ENCODE results near the gene CAMK1D. TPM values are rescaled to one million over a fixed set of nuclear protein-coding genes. Genes with fewer than 3 reads are reported as not detected.

Gene CAMK1D
- total and polyA plus RNA-seq, 2 experiments from 2014 or later = 3.5 to 6.0 TPM

DNA sequence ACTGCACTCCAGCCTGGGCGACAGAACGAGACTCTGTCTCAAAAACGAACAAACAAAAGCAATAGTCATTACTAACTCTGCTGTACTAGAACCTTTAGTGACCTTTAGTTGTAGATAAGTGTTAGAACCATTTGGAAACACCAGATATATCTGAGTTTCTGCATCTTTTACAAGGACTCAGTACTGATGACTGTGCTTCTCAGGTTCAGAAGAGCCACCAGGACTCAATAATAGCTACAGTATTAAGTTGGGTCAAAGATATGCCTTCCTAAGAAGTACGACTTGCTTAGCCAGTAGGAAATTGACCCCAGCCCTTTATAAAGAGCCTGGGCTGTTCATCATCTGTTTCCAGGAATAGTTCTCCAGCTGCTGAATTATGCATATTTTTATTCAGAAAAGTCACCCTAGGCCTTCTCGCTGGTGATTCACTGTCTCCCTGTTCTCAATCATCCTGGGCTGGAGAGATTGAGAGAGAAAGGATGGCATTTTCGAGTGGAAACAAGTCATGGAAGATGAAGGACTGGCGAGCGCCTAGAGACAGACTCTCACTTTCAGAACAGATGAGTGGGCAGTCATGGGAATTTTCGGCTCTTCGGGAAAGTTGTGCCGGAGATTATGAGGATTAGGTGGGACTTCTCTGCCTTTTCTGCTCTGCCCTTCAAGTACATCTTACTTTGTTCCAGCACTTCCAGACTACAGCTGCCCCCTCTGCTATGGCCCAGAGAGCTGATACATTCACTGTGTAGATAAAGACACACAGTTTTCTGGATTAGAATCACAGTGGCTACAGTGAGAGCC is 336.1 kb downstream of the CAMK1D start:
- Histone ChIP-seq H3K4me3 (no peak overlapping the region), H3K9me3 (ENCODE audit: low read depth) (no peaks in the 10 kb centered on the region), H4K20me1 (ENCODE audit: insufficient read depth, poor library complexity, severe bottlenecking) (no peaks in the 10 kb centered on the region), H3K36me3 (replicated peaks; ENCODE audit: insufficient read depth, low read depth) (no peaks in the 10 kb centered on the region), H3K79me2 (no peaks in the 10 kb centered on the region), H3K9me2 (replicated peaks; ENCODE audit: insufficient read depth) (no peaks in the 10 kb centered on the region), H3K4me1 (ENCODE audit: insufficient read depth) (no peaks in the 10 kb centered on the region), H3K27me3 (no peaks in the 10 kb centered on the region), H3K4me2 (peak overlapping the region; percentile 12), H3K27ac (no peak overlapping the region), H2AFZ (no peak overlapping the region)
- 78% methylated on average over 11 of the region's 11 CpGs for WGBS (ENCODE audit: low lambda C conversion rate, missing lambda C conversion rate)
- TF ChIP-seq, protein P1, sequence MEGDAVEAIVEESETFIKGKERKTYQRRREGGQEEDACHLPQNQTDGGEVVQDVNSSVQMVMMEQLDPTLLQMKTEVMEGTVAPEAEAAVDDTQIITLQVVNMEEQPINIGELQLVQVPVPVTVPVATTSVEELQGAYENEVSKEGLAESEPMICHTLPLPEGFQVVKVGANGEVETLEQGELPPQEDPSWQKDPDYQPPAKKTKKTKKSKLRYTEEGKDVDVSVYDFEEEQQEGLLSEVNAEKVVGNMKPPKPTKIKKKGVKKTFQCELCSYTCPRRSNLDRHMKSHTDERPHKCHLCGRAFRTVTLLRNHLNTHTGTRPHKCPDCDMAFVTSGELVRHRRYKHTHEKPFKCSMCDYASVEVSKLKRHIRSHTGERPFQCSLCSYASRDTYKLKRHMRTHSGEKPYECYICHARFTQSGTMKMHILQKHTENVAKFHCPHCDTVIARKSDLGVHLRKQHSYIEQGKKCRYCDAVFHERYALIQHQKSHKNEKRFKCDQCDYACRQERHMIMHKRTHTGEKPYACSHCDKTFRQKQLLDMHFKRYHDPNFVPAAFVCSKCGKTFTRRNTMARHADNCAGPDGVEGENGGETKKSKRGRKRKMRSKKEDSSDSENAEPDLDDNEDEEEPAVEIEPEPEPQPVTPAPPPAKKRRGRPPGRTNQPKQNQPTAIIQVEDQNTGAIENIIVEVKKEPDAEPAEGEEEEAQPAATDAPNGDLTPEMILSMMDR (IDR thresholded peaks at IDR 0.05; ENCODE audit: poor library complexity) = no peak
- TF ChIP-seq EZH2 (IDR thresholded peaks at IDR 0.05; ENCODE audit: borderline replicate concordance) (no peak), EZH2phosphoT487 (IDR thresholded peaks at IDR 0.05; ENCODE audit: low read depth, severe bottlenecking, unreplicated experiment) (no peak)
- DNase-seq (ENCODE audit: low spot score) = no peak

GRCh38 chr10:12687996-12688395 is 338.6 kb downstream of the CAMK1D start:
- H3K4me2 ChIP-seq = no peak overlapping the region
- no peak overlapping the region for H3K4me3 ChIP-seq
- 94% methylated on average over 4 of the region's 4 CpGs for WGBS (ENCODE audit: low lambda C conversion rate, missing lambda C conversion rate)
- H3K4me1 ChIP-seq (ENCODE audit: insufficient read depth) = no peaks in the 10 kb centered on the region
- no peaks in the 10 kb centered on the region for H3K9me3 ChIP-seq (ENCODE audit: low read depth)
- H3K27me3 ChIP-seq = no peaks in the 10 kb centered on the region
- no peaks in the 10 kb centered on the region for H3K79me2 ChIP-seq
- TF ChIP-seq EZH2phosphoT487 (IDR thresholded peaks at IDR 0.05; ENCODE audit: low read depth, severe bottlenecking, unreplicated experiment) (no peak), EZH2 (IDR thresholded peaks at IDR 0.05; ENCODE audit: borderline replicate concordance) (no peak)
- TF ChIP-seq, protein P1 (IDR thresholded peaks at IDR 0.05; ENCODE audit: poor library complexity) = no peak
- H3K36me3 ChIP-seq (replicated peaks; ENCODE audit: insufficient read depth, low read depth) = no peaks in the 10 kb centered on the region
- no peak overlapping the region for H2AFZ ChIP-seq
- no peaks in the 10 kb centered on the region for H4K20me1 ChIP-seq (ENCODE audit: insufficient read depth, poor library complexity, severe bottlenecking)
- no peak overlapping the region for H3K27ac ChIP-seq
- no peaks in the 10 kb centered on the region for H3K9me2 ChIP-seq (replicated peaks; ENCODE audit: insufficient read depth)
- DNase-seq (ENCODE audit: low spot score) = no peak

GRCh38 chr10:12689893-12690292 is 340.5 kb downstream of the CAMK1D start:
- H3K9me3 ChIP-seq (ENCODE audit: low read depth) = no peaks in the 10 kb centered on the region
- no peaks in the 10 kb centered on the region for H3K27me3 ChIP-seq
- H2AFZ ChIP-seq = no peak overlapping the region
- DNase-seq (ENCODE audit: low spot score) = no peak
- no peaks in the 10 kb centered on the region for H3K36me3 ChIP-seq (replicated peaks; ENCODE audit: insufficient read depth, low read depth)
- 65% methylated on average over 6 of the region's 6 CpGs for WGBS (ENCODE audit: low lambda C conversion rate, missing lambda C conversion rate)
- H3K79me2 ChIP-seq = no peaks in the 10 kb centered on the region
- H3K9me2 ChIP-seq (replicated peaks; ENCODE audit: insufficient read depth) = no peaks in the 10 kb centered on the region
- H3K4me1 ChIP-seq (ENCODE audit: insufficient read depth) = no peaks in the 10 kb centered on the region
- H3K27ac ChIP-seq = peak overlapping the region; percentile 44
- H4K20me1 ChIP-seq (ENCODE audit: insufficient read depth, poor library complexity, severe bottlenecking) = no peaks in the 10 kb centered on the region
- no peak overlapping the region for H3K4me2 ChIP-seq
- no peak overlapping the region for H3K4me3 ChIP-seq
- TF ChIP-seq EZH2 (IDR thresholded peaks at IDR 0.05; ENCODE audit: borderline replicate concordance) = no peak
- no peak for TF ChIP-seq EZH2phosphoT487 (IDR thresholded peaks at IDR 0.05; ENCODE audit: low read depth, severe bottlenecking, unreplicated experiment)
- TF ChIP-seq, protein P1 (IDR thresholded peaks at IDR 0.05; ENCODE audit: poor library complexity) = no peak

All from hepatocyte (in vitro differentiated cells).